ENCODE data around the gene SASH1. TPM values are rescaled to one million over a fixed set of nuclear protein-coding genes. Genes with fewer than 3 reads are reported as not detected.

SASH1 gene
- total RNA-seq, 1 experiment from 2014 or later: 33.2 TPM

DNA sequence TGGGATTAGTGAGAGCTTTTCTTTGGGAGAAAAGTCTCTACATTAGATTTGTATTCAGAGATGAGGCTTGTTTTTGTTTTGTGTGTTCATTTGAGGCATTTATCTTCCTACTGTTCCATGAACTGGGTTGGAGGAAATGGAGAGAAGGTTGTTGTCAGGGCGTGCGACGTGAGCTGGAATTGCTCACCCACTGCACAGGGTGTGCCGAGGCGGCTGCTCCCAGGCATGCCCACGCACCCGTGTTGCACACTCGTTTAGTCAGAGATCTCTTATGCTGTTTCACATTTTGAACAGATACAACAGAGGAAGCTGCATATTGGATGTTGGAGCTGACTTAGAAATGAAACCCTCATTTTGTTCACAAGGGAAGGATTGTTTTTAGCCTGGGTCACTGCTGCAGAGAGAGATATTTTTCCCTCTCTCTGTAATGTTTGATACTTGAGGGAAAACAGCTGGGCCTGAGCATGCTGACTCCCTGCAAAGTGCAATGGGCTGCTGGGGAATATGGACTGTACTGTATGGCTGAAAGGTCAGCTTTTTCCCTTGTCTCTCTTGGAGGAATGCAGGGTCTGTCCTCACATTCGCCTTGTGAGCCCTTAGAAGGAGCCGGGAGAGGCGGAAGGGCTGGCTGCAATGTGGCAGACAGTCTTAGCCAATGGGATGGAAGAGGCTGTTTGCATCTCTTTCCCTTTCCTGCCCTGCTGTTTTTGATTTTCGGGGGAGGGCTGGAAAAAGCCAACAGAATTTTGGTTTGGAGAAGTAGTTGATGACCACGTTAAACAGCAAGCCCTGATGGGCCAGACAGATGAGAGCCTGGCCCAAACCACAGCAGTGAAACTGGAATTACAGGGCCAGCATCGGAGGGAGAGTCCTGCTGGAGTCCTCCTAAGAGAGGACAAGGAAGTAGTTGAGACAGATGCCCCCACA, 170.8 kb downstream of the SASH1 start:
- Histone ChIP-seq H3K79me2 (ENCODE audit: insufficient read depth, low read length) (no peaks in the 10 kb centered on the region), H4K20me1 (ENCODE audit: control insufficient read depth, insufficient read depth, insufficient read length) (no peaks in the 10 kb centered on the region), H3K27ac (ENCODE audit: insufficient read length, low read depth, low read length) (no peak overlapping the region), H4K5ac (ENCODE audit: insufficient read length, low read depth, low read length) (no peak overlapping the region), H2BK120ac (ENCODE audit: low read depth, low read length, poor library complexity, severe bottlenecking) (no peak overlapping the region), H3K79me1 (ENCODE audit: insufficient read depth, low read depth, low read length, poor library complexity, severe bottlenecking) (no peaks in the 10 kb centered on the region), H3K27me3 (ENCODE audit: insufficient read depth, low read length) (no peaks in the 10 kb centered on the region), H2AFZ (ENCODE audit: low read length) (no peak overlapping the region), H3K18ac (ENCODE audit: insufficient read length, low read depth, low read length) (no peak overlapping the region), H3K23ac (ENCODE audit: insufficient read length, low read depth, low read length) (no peak overlapping the region), H3K4me1 (ENCODE audit: insufficient read depth, low read length) (peaks cover 25% of the 10 kb centered on the region), H4K91ac (ENCODE audit: insufficient read length, low read depth, low read length) (no peak overlapping the region), H2AK5ac (ENCODE audit: insufficient read length, low read length) (no peak overlapping the region), H3K4me2 (ENCODE audit: insufficient read depth, insufficient read length, low read length) (no peak overlapping the region), H2BK15ac (ENCODE audit: low read depth, low read length) (no peak overlapping the region), H2BK20ac (ENCODE audit: low read depth, low read length, poor library complexity, severe bottlenecking) (no peak overlapping the region), H2BK5ac (ENCODE audit: insufficient read length, low read length) (no peak overlapping the region), H3T11ph (ENCODE audit: low read length) (no peak overlapping the region), H3K23me2 (ENCODE audit: insufficient read length, low read depth, low read length, poor library complexity, severe bottlenecking) (no peaks in the 10 kb centered on the region), H4K8ac (replicated peaks; ENCODE audit: insufficient read length, low read depth, low read length) (no peak overlapping the region), H3K9me3 (ENCODE audit: control insufficient read depth, low read depth, low read length) (no peaks in the 10 kb centered on the region), H3K14ac (ENCODE audit: insufficient read depth, low read length) (no peak overlapping the region), H3K56ac (ENCODE audit: insufficient read length, low read depth, low read length) (no peak overlapping the region), H2BK12ac (ENCODE audit: insufficient read length, low read depth, low read length) (no peak overlapping the region), H3K4ac (ENCODE audit: low read depth, low read length) (no peak overlapping the region), H3K9ac (ENCODE audit: extremely low read depth, insufficient read length, low read length) (no peak overlapping the region)
- Mint-ChIP-seq H3K4me1 (peaks cover 60% of the 10 kb centered on the region in 2 experiments), H3K27me3 (ENCODE audit: low read depth) (no peaks in the 10 kb centered on the region), H3K36me3 (ENCODE audit: insufficient read depth in 1 of 3, low read depth in 3 of 3) (peaks cover 4 to 14% (median 7%) of the 10 kb centered on the region in 3 experiments; a peak in 5 of 7 replicates), H3K27ac (peak overlapping the region in 2 of 3 experiments; percentile 71 to 75; a peak in 6 of 7 replicates), H3K9me3 (no peaks in the 10 kb centered on the region), H3K4me3 (no peak overlapping the region)
- TF ChIP-seq, protein P1, sequence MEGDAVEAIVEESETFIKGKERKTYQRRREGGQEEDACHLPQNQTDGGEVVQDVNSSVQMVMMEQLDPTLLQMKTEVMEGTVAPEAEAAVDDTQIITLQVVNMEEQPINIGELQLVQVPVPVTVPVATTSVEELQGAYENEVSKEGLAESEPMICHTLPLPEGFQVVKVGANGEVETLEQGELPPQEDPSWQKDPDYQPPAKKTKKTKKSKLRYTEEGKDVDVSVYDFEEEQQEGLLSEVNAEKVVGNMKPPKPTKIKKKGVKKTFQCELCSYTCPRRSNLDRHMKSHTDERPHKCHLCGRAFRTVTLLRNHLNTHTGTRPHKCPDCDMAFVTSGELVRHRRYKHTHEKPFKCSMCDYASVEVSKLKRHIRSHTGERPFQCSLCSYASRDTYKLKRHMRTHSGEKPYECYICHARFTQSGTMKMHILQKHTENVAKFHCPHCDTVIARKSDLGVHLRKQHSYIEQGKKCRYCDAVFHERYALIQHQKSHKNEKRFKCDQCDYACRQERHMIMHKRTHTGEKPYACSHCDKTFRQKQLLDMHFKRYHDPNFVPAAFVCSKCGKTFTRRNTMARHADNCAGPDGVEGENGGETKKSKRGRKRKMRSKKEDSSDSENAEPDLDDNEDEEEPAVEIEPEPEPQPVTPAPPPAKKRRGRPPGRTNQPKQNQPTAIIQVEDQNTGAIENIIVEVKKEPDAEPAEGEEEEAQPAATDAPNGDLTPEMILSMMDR (conservative IDR thresholded peaks at IDR 0.05): no peak
- no CpG with 5 or more reads among the region's 14 CpGs for WGBS (ENCODE audit: extremely low coverage, insufficient read length, low lambda C conversion rate)
- no peak for DNase-seq
